Measurements from ENCODE around the gene UTP25.

The UTP25 gene

DNA sequence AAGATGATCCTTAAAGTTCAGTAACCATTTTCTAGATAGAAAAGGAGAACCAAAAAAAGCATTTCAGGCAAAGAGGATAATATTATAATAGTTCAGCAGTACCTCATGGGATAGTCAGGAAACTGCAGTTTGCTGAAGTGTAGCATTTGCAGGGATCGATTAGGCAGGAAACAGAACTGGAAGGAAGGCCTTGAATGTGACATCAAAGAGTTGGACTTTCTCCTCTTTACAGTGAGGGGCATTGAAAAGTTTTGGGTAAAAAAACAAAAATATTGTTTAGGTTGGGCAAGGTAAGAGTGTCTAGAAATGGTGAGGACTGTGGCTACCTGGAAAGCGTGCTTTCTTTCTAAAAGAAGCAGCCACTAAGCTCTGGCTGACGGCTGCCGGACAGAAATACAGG lies 13.9 kb upstream of the UTP25 start:
- no peak for TF ChIP-seq ARNT (IDR thresholded peaks at IDR 0.05)
- TF ChIP-seq CTBP1 (IDR thresholded peaks at IDR 0.05; ENCODE audit: borderline replicate concordance): no peak
- no peak for TF ChIP-seq SP1 (IDR thresholded peaks at IDR 0.05)
- TF ChIP-seq ZNF384 (IDR thresholded peaks at IDR 0.05): no peak
- no peak for TF ChIP-seq TARDBP (IDR thresholded peaks at IDR 0.05)
- TF ChIP-seq, protein P1, sequence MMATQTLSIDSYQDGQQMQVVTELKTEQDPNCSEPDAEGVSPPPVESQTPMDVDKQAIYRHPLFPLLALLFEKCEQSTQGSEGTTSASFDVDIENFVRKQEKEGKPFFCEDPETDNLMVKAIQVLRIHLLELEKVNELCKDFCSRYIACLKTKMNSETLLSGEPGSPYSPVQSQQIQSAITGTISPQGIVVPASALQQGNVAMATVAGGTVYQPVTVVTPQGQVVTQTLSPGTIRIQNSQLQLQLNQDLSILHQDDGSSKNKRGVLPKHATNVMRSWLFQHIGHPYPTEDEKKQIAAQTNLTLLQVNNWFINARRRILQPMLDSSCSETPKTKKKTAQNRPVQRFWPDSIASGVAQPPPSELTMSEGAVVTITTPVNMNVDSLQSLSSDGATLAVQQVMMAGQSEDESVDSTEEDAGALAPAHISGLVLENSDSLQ (IDR thresholded peaks at IDR 0.05): no peak
- TF ChIP-seq FOXK2 (IDR thresholded peaks at IDR 0.05): no peak
- POLR2A ChIA-PET: no interaction called here
- CTCF ChIA-PET: interaction anchor here (1.7 kb wide), 1 partner anchor 9 kb away, joined by 11 read pairs; no protein-coding TSS in a partner anchor
- no peak for DNase-seq (ENCODE audit: extremely low spot score)

DNA sequence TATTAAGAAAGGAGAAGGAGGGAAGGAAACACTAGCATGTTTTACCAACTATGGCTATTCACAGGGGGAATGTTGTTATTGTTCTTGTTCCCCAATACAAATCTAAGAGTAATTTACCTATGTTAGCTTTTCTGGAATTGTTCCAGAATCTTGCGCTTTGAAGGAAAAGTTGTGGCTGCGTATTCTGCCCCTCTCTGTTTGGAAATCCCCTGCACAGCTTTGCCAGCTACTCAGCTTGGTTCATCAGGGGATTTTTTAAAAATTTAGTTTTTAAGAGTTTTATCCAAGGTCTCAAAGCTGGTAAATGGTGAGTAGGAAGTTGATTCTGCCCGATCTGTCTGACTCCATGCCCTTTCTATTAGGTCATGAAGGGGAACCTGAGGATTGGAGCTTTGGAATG lies 12.3 kb upstream of the UTP25 start:
- ChIA-PET POLR2A (interaction anchor here (0.7 to 1.5 kb wide), 4 partner anchors 10 to 31 kb away, joined by 3 to 4 read pairs (median 3); partner anchors contain the start of genes C1orf74, IRF6 and UTP25), CTCF (interaction anchor here (0.6 kb wide), 1 partner anchor 9 kb away, joined by 5 read pairs; no protein-coding TSS in a partner anchor)
- TF ChIP-seq CTBP1 (IDR thresholded peaks at IDR 0.05; ENCODE audit: borderline replicate concordance) (no peak), ZNF384 (IDR thresholded peaks at IDR 0.05) (no peak), BHLHE40 (IDR thresholded peaks at IDR 0.05; ENCODE audit: borderline replicate concordance) (no peak), FOXA1 (IDR thresholded peaks at IDR 0.05) (no peak), HDGF (IDR thresholded peaks at IDR 0.05; ENCODE audit: borderline replicate concordance) (no peak), L3MBTL2 (conservative IDR thresholded peaks at IDR 0.05) (no peak), ARNT (IDR thresholded peaks at IDR 0.05) (no peak), SUZ12 (IDR thresholded peaks at IDR 0.05) (no peak), SP1 (IDR thresholded peaks at IDR 0.05) (no peak), ELF4 (IDR thresholded peaks at IDR 0.05) (no peak), NFRKB (IDR thresholded peaks at IDR 0.05) (no peak), TARDBP (IDR thresholded peaks at IDR 0.05) (no peak), FOXM1 (IDR thresholded peaks at IDR 0.05; ENCODE audit: borderline replicate concordance) (no peak)
- DNase-seq (ENCODE audit: extremely low spot score): no peak

DNA sequence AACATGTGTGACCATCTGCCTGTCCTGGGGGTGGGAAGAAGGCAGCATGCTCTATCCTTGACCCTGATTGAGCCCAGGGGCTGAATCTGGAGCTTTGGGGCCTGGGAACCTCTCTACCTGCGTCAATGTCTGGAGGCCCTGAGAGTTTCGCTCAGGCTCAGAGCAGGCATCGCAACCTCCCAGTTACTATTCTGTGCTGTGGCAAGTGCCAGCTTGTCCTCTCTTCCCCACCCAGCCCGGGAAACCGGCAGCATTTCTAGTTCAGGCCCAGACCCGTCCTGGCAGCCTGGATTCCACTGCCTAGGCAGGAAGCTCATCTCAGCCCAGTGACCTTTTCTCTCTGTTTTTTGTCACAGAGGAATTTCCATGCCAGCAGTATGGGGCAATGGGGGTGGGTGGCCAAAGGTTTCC lies 11.8 kb upstream of the UTP25 start:
- POLR2A ChIA-PET: interaction anchor here (1.0 to 1.5 kb wide), 3 partner anchors 10 to 31 kb away, joined by 3 to 4 read pairs (median 3); partner anchors contain the start of genes C1orf74, IRF6 and UTP25
- no peak for DNase-seq (ENCODE audit: extremely low spot score)
- TF ChIP-seq LEF1 (IDR thresholded peaks at IDR 0.05; ENCODE audit: borderline replicate concordance) (no peak), ZNF384 (IDR thresholded peaks at IDR 0.05) (no peak), FOXA1 (IDR thresholded peaks at IDR 0.05) (no peak), HDGF (IDR thresholded peaks at IDR 0.05; ENCODE audit: borderline replicate concordance) (no peak), FOXK2 (IDR thresholded peaks at IDR 0.05) (no peak), TARDBP (IDR thresholded peaks at IDR 0.05) (no peak), ARNT (IDR thresholded peaks at IDR 0.05) (no peak), ELF4 (IDR thresholded peaks at IDR 0.05) (no peak), L3MBTL2 (conservative IDR thresholded peaks at IDR 0.05) (no peak), SP1 (IDR thresholded peaks at IDR 0.05) (no peak)
- TF ChIP-seq, protein P1 (IDR thresholded peaks at IDR 0.05): no peak
- CTCF ChIA-PET: interaction anchor here (1.2 kb wide), 1 partner anchor 11 kb away, joined by 3 read pairs; no protein-coding TSS in a partner anchor

DNA sequence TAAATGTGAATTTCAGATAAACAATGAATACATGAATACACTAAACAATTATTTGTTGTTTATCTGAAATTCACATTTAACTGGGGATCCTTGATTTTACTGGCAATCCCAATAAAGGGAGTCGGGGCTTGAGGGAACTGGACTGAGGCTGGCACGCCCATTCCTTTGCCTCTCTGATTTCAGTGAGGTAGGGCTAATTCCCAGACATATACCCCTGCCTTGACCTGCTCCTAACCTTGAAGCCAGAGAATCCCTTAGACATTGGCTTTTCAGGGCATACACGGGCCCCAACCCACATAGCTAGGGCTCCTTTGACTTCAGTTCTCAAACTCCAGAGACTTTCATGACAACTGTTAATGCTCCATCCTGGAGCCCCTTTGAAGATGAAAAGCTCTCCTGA lies 10.8 kb upstream of the UTP25 start:
- POLR2A ChIA-PET: interaction anchor here (1.5 kb wide), 1 partner anchor 11 kb away, joined by 4 read pairs; the partner anchor contains the start of gene UTP25
- no peak for DNase-seq (ENCODE audit: extremely low spot score)
- TF ChIP-seq NFRKB (IDR thresholded peaks at IDR 0.05) (no peak), L3MBTL2 (conservative IDR thresholded peaks at IDR 0.05) (no peak), ARNT (IDR thresholded peaks at IDR 0.05) (no peak), FOXM1 (IDR thresholded peaks at IDR 0.05; ENCODE audit: borderline replicate concordance) (no peak), BHLHE40 (IDR thresholded peaks at IDR 0.05; ENCODE audit: borderline replicate concordance) (no peak), ZNF384 (IDR thresholded peaks at IDR 0.05) (no peak), CTBP1 (IDR thresholded peaks at IDR 0.05; ENCODE audit: borderline replicate concordance) (no peak), SP1 (IDR thresholded peaks at IDR 0.05) (no peak), TARDBP (IDR thresholded peaks at IDR 0.05) (no peak), LEF1 (IDR thresholded peaks at IDR 0.05; ENCODE audit: borderline replicate concordance) (no peak), ELF4 (IDR thresholded peaks at IDR 0.05) (no peak), HDGF (IDR thresholded peaks at IDR 0.05; ENCODE audit: borderline replicate concordance) (no peak)
- TF ChIP-seq, protein P1 (IDR thresholded peaks at IDR 0.05): no peak
- CTCF ChIA-PET: interaction anchor here (1.2 kb wide), 1 partner anchor 10 kb away, joined by 3 read pairs; no protein-coding TSS in a partner anchor

DNA sequence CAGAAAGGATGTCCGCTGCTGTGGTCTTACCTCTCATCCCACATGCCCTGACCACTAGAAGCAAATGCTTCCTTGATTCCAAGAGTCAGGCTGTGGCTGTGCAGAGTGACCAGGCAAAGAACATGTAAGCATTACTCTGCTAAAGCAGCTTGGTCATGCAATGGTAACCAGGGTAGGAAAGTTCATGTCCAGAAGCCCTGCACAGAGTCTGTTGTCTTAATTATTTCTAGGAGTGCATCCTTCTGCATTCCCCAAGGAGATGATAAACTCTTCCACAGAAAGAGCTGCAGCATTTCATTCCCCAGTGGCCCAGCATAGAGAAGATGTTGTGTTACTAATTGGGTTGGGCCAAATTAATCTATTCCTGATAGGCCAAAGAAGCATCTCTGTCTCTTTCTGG lies 10.1 kb upstream of the UTP25 start:
- ChIA-PET POLR2A (no interaction called here), CTCF (no interaction called here)
- TF ChIP-seq, protein P1 (IDR thresholded peaks at IDR 0.05): no peak
- TF ChIP-seq LEF1 (IDR thresholded peaks at IDR 0.05; ENCODE audit: borderline replicate concordance) (no peak), ELF4 (IDR thresholded peaks at IDR 0.05) (no peak), CTBP1 (IDR thresholded peaks at IDR 0.05; ENCODE audit: borderline replicate concordance) (no peak), FOXA1 (IDR thresholded peaks at IDR 0.05) (no peak)
- DNase-seq (ENCODE audit: extremely low spot score): no peak

DNA sequence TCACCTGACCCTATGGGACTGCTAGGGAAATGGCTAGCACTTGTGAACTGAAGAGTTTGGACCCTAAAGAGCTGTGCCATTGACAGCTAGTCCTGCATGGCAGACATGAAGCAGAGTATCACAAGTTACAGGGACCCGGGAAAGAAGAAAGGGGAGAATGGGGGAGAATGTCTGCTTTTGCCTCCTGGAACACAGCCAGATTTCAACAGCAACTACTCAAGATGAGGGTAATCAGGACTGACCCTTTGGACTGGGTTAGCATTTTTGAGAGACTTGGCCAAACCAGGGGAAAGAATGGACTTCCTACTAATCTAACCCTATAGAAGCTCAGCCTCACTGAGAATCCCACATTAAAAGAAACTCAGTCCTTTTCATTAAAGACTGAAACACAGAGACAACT lies 8.7 kb upstream of the UTP25 start:
- no peak for DNase-seq (ENCODE audit: extremely low spot score)
- CTCF ChIA-PET: no interaction called here
- POLR2A ChIA-PET: interaction anchor here (1.3 kb wide), 1 partner anchor 9 kb away, joined by 7 read pairs; the partner anchor contains the start of gene UTP25
- TF ChIP-seq, protein P1 (IDR thresholded peaks at IDR 0.05): no peak
- no peak for TF ChIP-seq SUZ12 (IDR thresholded peaks at IDR 0.05)
- no peak for TF ChIP-seq L3MBTL2 (conservative IDR thresholded peaks at IDR 0.05)
- no peak for TF ChIP-seq CTBP1 (IDR thresholded peaks at IDR 0.05; ENCODE audit: borderline replicate concordance)
- TF ChIP-seq LEF1 (IDR thresholded peaks at IDR 0.05; ENCODE audit: borderline replicate concordance): no peak
- no peak for TF ChIP-seq HDGF (IDR thresholded peaks at IDR 0.05; ENCODE audit: borderline replicate concordance)
- no peak for TF ChIP-seq ARNT (IDR thresholded peaks at IDR 0.05)
- TF ChIP-seq SP1 (IDR thresholded peaks at IDR 0.05): no peak
- no peak for TF ChIP-seq TARDBP (IDR thresholded peaks at IDR 0.05)
- no peak for TF ChIP-seq NFRKB (IDR thresholded peaks at IDR 0.05)
- TF ChIP-seq ELF4 (IDR thresholded peaks at IDR 0.05): no peak
- TF ChIP-seq FOXA1 (IDR thresholded peaks at IDR 0.05): no peak

All from HEK293T (cell line).